VCaP (cell line): ENCODE measurements around the gene PBXIP1.

Experiments
- H3K27ac ChIP-seq: fragments of 450-650 bp; 2 replicates; pipeline ENCODE4 v1.5.1; 2017
- CTCF ChIP-seq: fragments of 450-650 bp; conservative IDR thresholded peaks from 2 replicates; pipeline ENCODE4 v1.5.1; 2017; ENCODE audit warnings: mild to moderate bottlenecking, moderate library complexity

PBXIP1 gene

DNA sequence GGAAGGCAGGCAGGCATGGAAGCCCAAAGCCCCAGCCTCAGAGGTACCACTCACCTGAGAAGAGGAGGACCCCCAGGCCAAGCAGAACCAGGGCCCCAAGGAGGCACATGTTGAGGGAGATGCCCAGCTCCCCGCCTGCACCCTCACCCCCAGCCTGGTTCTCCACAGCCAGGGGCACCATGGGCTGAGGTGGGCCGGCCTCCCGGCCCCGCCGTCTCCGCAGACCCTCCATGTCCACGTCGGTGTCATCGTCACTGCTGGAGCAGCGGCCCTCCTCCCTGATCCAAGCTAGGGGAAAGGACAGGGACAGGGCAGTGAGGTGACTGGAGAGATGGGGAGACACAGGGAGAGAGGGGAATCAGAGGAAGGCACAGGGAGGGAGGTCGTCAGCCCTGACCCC lies 7.8 kb downstream of the PBXIP1 start:
- no peak overlapping the region for H3K27ac ChIP-seq

DNA sequence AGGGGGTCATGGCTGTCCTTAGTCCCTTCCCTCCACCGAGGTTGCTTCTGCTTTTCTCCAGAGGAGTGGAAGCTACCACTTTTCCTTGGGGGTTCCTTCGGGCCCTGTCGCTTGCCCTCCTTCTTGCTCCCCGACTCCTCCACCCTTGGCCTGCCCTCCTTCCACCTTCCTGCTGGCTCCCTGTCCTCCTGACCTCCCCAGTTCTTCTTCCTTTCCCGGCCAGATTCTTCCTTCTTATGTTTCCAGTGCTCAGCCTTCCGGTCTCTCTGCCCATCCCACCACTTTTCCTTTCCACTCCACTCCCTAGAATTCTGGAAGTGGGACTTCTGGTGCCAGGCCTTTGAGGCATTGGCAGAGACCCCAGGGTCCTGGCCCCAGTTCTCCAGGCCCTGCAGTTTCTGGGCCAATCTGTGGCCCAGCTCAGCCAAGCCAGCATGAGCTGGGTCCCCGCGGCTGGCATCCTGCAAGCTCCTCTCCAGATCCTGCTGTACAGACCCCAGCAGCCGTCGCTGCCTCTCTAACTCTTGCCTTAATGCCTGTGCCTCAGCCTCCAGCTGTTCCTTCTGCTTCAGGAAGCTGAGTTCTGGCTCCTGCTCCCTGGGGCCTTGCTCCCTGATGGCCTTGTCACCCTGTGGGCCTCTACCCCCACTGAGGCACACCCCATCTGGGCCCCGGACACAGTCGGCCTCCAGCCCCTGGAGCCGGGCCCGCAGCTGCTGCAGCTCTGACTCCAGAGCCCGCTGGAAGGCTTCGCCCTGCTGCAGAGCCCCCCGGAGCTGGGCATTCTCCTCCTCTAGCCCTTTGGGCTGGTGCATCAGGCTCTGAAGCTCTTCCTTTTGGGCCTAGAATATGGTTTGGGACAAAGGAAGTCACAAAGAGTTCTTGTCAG lies 9.7 kb downstream of the PBXIP1 start:
- no peak for TF ChIP-seq CTCF
- H3K27ac ChIP-seq = no peak overlapping the region

More for the DNA sequence above, 7.8 kb downstream of the PBXIP1 start:
- no peak for TF ChIP-seq CTCF

GRCh38 chr1:154945160-154945961 lies 10.5 kb downstream of the PBXIP1 start:
- no peak for TF ChIP-seq CTCF
- H3K27ac ChIP-seq = no peak overlapping the region

GRCh38 chr1:154944401-154945159 lies 11.3 kb downstream of the PBXIP1 start:
- no peak for TF ChIP-seq CTCF
- H3K27ac ChIP-seq = no peak overlapping the region

DNA sequence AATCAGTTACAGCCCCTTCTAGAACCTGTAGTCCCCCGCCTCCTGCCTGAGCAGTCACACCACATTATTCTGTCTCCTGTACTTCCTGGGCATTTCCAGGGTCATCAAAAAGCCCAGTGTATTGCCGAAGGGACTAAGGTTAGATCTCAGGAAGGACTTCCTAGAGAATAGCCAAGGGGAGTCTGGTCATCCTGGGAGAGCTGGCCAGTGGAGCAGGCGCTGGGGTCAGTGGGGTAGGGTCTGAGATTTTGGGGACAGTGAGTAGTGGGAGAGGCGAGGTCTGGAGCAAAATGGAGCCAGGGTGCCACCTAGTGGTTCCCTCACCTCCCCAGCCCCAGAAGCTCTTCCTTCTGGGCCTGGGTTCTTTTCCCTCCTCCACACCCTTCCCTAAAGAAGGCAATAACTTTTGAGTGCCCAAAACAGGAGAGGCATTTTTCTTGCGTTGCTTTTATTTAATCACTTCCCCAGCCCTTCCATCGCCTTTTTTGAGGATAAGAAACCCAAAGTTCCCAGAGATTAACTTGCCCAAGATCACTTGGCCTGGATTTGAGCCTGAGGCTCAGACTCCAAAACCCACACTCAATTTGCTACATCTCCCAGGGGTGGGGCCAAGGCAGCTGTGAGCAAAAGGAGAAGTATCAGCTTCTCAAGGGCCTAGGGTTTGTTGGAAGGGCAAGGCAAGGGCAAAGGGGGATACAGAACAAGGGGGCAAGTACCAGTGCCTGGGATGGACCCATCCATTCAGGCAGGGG lies 12.1 kb downstream of the PBXIP1 start:
- H3K27ac ChIP-seq = no peak overlapping the region
- peak; percentile 100 for TF ChIP-seq CTCF

GRCh38 chr1:154941333-154942013 lies 14.4 kb downstream of the PBXIP1 start:
- TF ChIP-seq CTCF = no peak
- no peak overlapping the region; the same call in 1 of the 2 replicates for H3K27ac ChIP-seq
